Transverse colon (tissue), 4 donors: ENCODE measurements around the gene PRPF19. TPM values are rescaled to one million over a fixed set of nuclear protein-coding genes. Genes with fewer than 3 reads are reported as not detected.

Source experiments
- DNase-seq: peaks from one replicate; pipeline ENCODE4 v3.0.0-alpha.2; 2019
- H3K27ac ChIP-seq, 4 donors: fragments of 200-600 bp; sonication (generic); 2 replicates each; pipeline ENCODE4 v1.5.1; 2016 to 2018; ENCODE audit warnings: inconsistent platforms in 4 of 4
- H3K27me3 ChIP-seq: fragments of 200-600 bp; sonication (generic); 2 replicates; pipeline ENCODE4 v1.5.1; 2017; ENCODE audit warnings: inconsistent platforms
- H3K36me3 ChIP-seq, 4 donors: fragments of 200-600 bp; sonication (generic); 2 replicates each; pipeline ENCODE4 v1.5.1; 2017 to 2019; ENCODE audit warnings: inconsistent platforms in 4 of 4
- H3K4me1 ChIP-seq, 4 donors: fragments of 200-600 bp; sonication (generic); 2 replicates each; pipeline ENCODE4 v1.5.1; 2017 to 2020; ENCODE audit warnings: inconsistent platforms in 4 of 4
- H3K4me3 ChIP-seq, 4 donors: fragments of 200-600 bp; sonication (generic); 1 replicate in 1 of 4; 2 replicates in 3 of 4; pipeline versions ENCODE4 v1.5.1 to v1.6.1; 2017 to 2019; ENCODE audit warnings: inconsistent platforms in 4 of 4
- H3K9me3 ChIP-seq, 2 donors: fragments of 200-600 bp; sonication (generic); 2 replicates each; pipeline ENCODE4 v1.5.1; 2017 to 2019; ENCODE audit warnings: inconsistent platforms in 2 of 2
- EP300 ChIP-seq: sonication (generic); formaldehyde crosslinking; IDR thresholded peaks from one replicate; pipeline ENCODE4 v1.6.1; 2017; ENCODE audit warnings: antibody characterized with exemption, low read depth
- POLR2A ChIP-seq: fragments of 450-650 bp; IDR thresholded peaks from one replicate; pipeline ENCODE4 v1.6.1; 2016; ENCODE audit warnings: antibody characterized with exemption, mild to moderate bottlenecking, moderate library complexity
- POLR2AphosphoS5 ChIP-seq, 3 donors: sonication (generic); formaldehyde crosslinking; IDR thresholded peaks; one replicate each; pipeline ENCODE4 v1.6.1; 2016; ENCODE audit warnings: antibody characterized with exemption in 3 of 3
- WGBS, 2 donors: methylation state at CpG; one replicate each; pipeline ENCODE4 v1.1.5; 2018; ENCODE audit warnings: low coverage in 1 of 2; 5-methylcytosine and 5-hydroxymethylcytosine counted together
- in situ Hi-C, 4 donors: fragments of 200-750 bp; cut with MboI; loops; one replicate each; pipeline versions ENCODE4 v1.15.0 to v1.15.1; 2017; ENCODE audit warnings: low sequenced_read_pairs in 3 of 4, low pct_ligation_motif_present in 1 of 4, low pct_unique_long_range_greater_than_20kb in 1 of 4
- intact Hi-C: fragments of 100-400 bp; cut with DNase I; formaldehyde crosslinking; loops from one replicate; pipeline ENCODE4 v1.15.1; 2023; ENCODE audit warnings: low total_unique reads
- total RNA-seq, 4 donors: library from RNA; depleted of rRNA; stranded (reverse); fragments of >200 nt; gene quantifications; one replicate each; pipeline ENCODE4 v1.1.0, GENCODE V29; 2016
- TF ChIP-seq, protein P1 (sequence below), 5 experiments: fragments of 200-600 bp in 3 of 5; fragments of 450-650 bp in 2 of 5; sonication (generic) in 3 of 5; IDR thresholded peaks; 1 replicate in 2 of 5; 2 replicates in 3 of 5; pipeline ENCODE4 v1.5.1; 2016 to 2017; ENCODE audit warnings: antibody characterized with exemption in 5 of 5, inconsistent platforms in 3 of 5, mild to moderate bottlenecking in 2 of 5, moderate library complexity in 1 of 5

PRPF19 gene
- total RNA-seq, 4 donors from 2014 or later, result 15.5 to 70.3 (median 42.8) TPM

DNA sequence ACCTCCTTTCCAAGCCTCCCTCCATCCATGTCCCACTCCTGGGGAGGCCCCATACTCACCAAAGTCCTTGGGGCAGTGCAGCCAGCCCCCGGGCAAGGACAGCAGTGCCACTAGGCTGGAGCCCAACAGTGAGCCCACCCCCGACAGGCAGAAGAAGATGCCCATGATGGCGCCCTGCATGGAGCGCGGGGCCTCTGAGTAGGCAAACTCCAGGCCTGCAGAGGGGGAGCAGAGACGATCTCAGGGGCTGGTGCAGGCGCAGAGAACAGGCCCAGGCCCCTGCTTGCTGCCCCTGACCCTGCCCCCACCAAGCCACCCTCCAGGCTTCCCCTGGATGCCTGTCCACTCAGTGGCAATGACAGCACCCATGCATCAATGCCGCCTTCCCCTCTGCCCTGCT lies 31.4 kb upstream of the PRPF19 start:
- intact Hi-C loops (no loop called here), in situ Hi-C loops (no loop called here)
- Histone ChIP-seq H3K27me3 (no peaks in the 10 kb centered on the region), H3K9me3 (no peaks in the 10 kb centered on the region), H3K4me3 (no peak overlapping the region), H3K27ac (no peak overlapping the region), H3K4me1 (peaks cover 0 to 4% (median 0%) of the 10 kb centered on the region in 4 donors), H3K36me3 (no peaks in the 10 kb centered on the region)
- no peak for TF ChIP-seq EP300
- TF ChIP-seq POLR2A, result no peak
- TF ChIP-seq, protein P1, sequence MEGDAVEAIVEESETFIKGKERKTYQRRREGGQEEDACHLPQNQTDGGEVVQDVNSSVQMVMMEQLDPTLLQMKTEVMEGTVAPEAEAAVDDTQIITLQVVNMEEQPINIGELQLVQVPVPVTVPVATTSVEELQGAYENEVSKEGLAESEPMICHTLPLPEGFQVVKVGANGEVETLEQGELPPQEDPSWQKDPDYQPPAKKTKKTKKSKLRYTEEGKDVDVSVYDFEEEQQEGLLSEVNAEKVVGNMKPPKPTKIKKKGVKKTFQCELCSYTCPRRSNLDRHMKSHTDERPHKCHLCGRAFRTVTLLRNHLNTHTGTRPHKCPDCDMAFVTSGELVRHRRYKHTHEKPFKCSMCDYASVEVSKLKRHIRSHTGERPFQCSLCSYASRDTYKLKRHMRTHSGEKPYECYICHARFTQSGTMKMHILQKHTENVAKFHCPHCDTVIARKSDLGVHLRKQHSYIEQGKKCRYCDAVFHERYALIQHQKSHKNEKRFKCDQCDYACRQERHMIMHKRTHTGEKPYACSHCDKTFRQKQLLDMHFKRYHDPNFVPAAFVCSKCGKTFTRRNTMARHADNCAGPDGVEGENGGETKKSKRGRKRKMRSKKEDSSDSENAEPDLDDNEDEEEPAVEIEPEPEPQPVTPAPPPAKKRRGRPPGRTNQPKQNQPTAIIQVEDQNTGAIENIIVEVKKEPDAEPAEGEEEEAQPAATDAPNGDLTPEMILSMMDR (IDR thresholded peaks at IDR 0.05), result no peak
- TF ChIP-seq POLR2AphosphoS5 (IDR thresholded peaks at IDR 0.05), result no peak
- WGBS, 2 donors, result 82 to 95% methylated on average over 2 to 8 of the region's 8 CpGs
- DNase-seq, result no peak

- Histone ChIP-seq H3K4me1 (no peaks in the 10 kb centered on the region), H3K36me3 (no peaks in the 10 kb centered on the region), H3K27me3 (no peaks in the 10 kb centered on the region), H3K9me3 (no peaks in the 10 kb centered on the region), H3K27ac (no peak overlapping the region), H3K4me3 (no peak overlapping the region)
- in situ Hi-C loops, result no loop called here
- TF ChIP-seq EP300 (no peak), POLR2A (no peak), POLR2AphosphoS5 (IDR thresholded peaks at IDR 0.05) (no peak)
- TF ChIP-seq, protein P1 (IDR thresholded peaks at IDR 0.05), result no peak
- WGBS, 2 donors, result 80 to 85% methylated on average over 2 to 12 of the region's 12 CpGs
- DNase-seq, result no peak
- intact Hi-C loops, result no loop called here
Observed at GRCh38 chr11:60937144-60937527, 30.8 kb upstream of the PRPF19 start.

- H3K4me1 ChIP-seq, result no peaks in the 10 kb centered on the region
- no peak overlapping the region for H3K4me3 ChIP-seq
- H3K27me3 ChIP-seq, result no peaks in the 10 kb centered on the region
- intact Hi-C loops (no loop called here), in situ Hi-C loops (no loop called here)
- no peaks in the 10 kb centered on the region for H3K36me3 ChIP-seq
- 81% methylated on average over 18 of the region's 18 CpGs; no CpG with 5 or more reads in 1 of the 2 donors for WGBS, 2 donors
- no peak overlapping the region for H3K27ac ChIP-seq
- TF ChIP-seq EP300 (no peak), POLR2A (no peak), POLR2AphosphoS5 (IDR thresholded peaks at IDR 0.05) (no peak)
- TF ChIP-seq, protein P1 (IDR thresholded peaks at IDR 0.05), result no peak
- DNase-seq, result no peak
- H3K9me3 ChIP-seq, result no peaks in the 10 kb centered on the region
Observed at GRCh38 chr11:60936467-60937143, 30.2 kb upstream of the PRPF19 start.

DNA sequence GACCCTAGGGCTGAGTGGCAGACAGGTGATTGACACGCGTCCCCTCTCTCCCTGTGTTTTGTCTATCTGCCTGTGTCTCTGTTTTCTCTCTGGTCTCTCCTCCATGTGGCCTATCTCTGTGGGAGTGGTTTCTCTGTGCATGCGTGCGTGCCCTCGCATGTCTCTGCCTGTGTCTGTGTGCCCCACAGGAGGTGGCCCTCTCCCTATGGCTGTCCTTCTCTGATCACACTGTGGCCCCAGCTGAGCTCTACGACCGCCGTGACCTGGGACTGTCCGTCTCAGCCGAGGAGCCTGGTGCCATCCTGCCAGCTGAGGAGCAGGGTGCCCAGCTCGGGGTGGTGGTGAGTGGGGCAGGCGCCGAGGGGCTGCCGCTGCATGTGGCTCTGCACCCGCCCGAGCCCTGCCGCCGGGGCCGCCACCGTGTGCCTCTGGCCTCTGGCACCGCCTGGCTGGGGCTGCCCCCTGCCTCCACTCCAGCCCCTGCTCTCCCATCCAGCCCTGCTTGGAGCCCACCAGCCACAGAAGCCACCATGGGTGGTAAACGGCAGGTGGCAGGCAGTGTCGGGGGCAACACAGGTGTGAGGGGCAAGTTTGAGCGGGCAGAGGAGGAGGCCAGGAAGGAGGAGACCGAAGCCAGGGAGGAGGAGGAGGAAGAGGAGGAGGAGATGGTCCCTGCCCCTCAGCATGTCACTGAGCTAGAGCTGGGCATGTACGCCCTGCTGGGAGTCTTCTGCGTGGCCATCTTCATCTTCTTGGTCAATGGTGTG lies 29.5 kb upstream of the PRPF19 start:
- no peak for TF ChIP-seq POLR2AphosphoS5 (IDR thresholded peaks at IDR 0.05)
- TF ChIP-seq, protein P1 (IDR thresholded peaks at IDR 0.05), result no peak
- TF ChIP-seq EP300, result no peak
- TF ChIP-seq POLR2A, result no peak
- 89% methylated on average over 27 of the region's 27 CpGs; no CpG with 5 or more reads in 1 of the 2 donors for WGBS, 2 donors
- no peak for DNase-seq
- Histone ChIP-seq H3K27ac (no peak overlapping the region), H3K36me3 (no peaks in the 10 kb centered on the region), H3K27me3 (no peaks in the 10 kb centered on the region), H3K9me3 (no peaks in the 10 kb centered on the region), H3K4me1 (no peaks in the 10 kb centered on the region), H3K4me3 (no peak overlapping the region)
- in situ Hi-C loops (no loop called here), intact Hi-C loops (no loop called here)
